ENCODE measurements around the gene NPR1. TPM values are rescaled to one million over a fixed set of nuclear protein-coding genes. Genes with fewer than 3 reads are reported as not detected.

Gene NPR1
- total and polyA plus RNA-seq, 4 donors = 2.8 to 15.8 (median 8.7) TPM

DNA sequence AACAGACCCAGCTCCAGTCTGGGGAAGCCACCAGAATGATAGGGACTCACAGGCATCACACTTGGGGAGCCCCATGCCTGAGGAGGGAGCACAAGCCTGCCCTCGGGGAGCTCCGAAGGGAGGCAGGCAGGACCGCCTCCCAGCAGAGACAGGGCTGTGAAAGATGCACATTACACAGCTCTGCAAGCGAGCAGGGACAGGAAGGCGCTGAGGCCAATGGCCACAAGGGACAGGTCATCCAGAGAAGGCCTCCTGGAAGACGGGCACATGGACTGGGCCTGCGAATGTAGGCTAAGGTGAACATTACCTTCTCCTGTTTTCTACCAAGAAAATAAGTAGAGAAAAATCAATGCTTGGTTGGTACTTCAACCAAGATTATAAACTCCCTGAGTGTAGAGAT is 4.2 kb downstream of the NPR1 start:
- peaks cover 8 to 21% (median 18%) of the 10 kb centered on the region in 4 donors for H3K4me1 ChIP-seq (ENCODE audit: control insufficient read depth in 4 of 4, insufficient read depth in 4 of 4, low read length in 3 of 4)
- no peak overlapping the region for H3K4me3 ChIP-seq (ENCODE audit: low read depth in 1 of 3, low read length in 3 of 3)
- no peak overlapping the region for H3K9ac ChIP-seq (ENCODE audit: low read depth in 1 of 2, low read length in 2 of 2)
- H3K27me3 ChIP-seq (ENCODE audit: control insufficient read depth in 4 of 4, insufficient read depth in 4 of 4, low read length in 3 of 4) = no peaks in the 10 kb centered on the region
- no peak for TF ChIP-seq RAD21 (IDR thresholded peaks at IDR 0.05)
- TF ChIP-seq, protein P1, sequence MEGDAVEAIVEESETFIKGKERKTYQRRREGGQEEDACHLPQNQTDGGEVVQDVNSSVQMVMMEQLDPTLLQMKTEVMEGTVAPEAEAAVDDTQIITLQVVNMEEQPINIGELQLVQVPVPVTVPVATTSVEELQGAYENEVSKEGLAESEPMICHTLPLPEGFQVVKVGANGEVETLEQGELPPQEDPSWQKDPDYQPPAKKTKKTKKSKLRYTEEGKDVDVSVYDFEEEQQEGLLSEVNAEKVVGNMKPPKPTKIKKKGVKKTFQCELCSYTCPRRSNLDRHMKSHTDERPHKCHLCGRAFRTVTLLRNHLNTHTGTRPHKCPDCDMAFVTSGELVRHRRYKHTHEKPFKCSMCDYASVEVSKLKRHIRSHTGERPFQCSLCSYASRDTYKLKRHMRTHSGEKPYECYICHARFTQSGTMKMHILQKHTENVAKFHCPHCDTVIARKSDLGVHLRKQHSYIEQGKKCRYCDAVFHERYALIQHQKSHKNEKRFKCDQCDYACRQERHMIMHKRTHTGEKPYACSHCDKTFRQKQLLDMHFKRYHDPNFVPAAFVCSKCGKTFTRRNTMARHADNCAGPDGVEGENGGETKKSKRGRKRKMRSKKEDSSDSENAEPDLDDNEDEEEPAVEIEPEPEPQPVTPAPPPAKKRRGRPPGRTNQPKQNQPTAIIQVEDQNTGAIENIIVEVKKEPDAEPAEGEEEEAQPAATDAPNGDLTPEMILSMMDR (IDR thresholded peaks at IDR 0.05; ENCODE audit: low read depth, low read length, missing input control) = no peak
- no peak for TF ChIP-seq TAF1 (conservative IDR thresholded peaks at IDR 0.05)
- no peak for TF ChIP-seq RXRA (IDR thresholded peaks at IDR 0.05)
- no peak for TF ChIP-seq GABPA (IDR thresholded peaks at IDR 0.05 in 1 of 2, conservative IDR thresholded peaks at IDR 0.05 in 1 of 2)
- no peak for TF ChIP-seq REST (IDR thresholded peaks at IDR 0.05)
- no peak for TF ChIP-seq JUND (IDR thresholded peaks at IDR 0.05)
- no peak for TF ChIP-seq FOXA1 (IDR thresholded peaks at IDR 0.05)
- TF ChIP-seq FOXA2 (IDR thresholded peaks at IDR 0.05) = no peak
- H3K9me3 ChIP-seq (ENCODE audit: control insufficient read depth in 4 of 4, low read length in 3 of 4) = no peaks in the 10 kb centered on the region
- H3K36me3 ChIP-seq (ENCODE audit: control insufficient read depth in 4 of 4, insufficient read depth in 3 of 4, low read depth in 1 of 4, low read length in 3 of 4) = no peaks in the 10 kb centered on the region
- no peak overlapping the region for H3K27ac ChIP-seq (ENCODE audit: low read depth in 1 of 2, low read length in 2 of 2)
- no peak for DNase-seq (ENCODE audit: low spot score)
- WGBS = 95% methylated on average over 7 of the region's 7 CpGs

DNA sequence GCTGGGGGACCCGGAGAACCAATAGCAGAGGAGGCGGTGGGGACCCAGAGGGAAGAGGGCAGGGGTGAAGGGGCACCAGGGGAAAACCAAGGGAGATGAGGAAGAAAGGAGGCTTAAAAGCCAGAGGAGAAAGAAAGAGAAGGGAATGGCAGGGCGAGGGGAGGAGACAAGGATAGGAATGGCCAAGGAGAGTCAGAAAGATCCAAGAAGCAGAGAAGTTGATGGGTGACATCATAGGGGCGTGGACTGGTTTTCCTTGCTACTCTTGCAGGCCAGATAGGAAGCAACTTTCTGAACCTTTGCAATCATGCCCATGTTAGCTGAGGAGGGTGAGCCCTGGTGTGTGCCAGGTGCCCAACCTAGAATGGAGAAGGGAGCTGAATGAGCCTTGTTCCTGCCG is 5.4 kb downstream of the NPR1 start:
- TF ChIP-seq RXRA (IDR thresholded peaks at IDR 0.05) (no peak), SP1 (IDR thresholded peaks at IDR 0.05) (no peak), HNF4G (IDR thresholded peaks at IDR 0.05) (no peak), ATF3 (IDR thresholded peaks at IDR 0.05) (no peak), JUND (IDR thresholded peaks at IDR 0.05) (no peak), FOXA1 (IDR thresholded peaks at IDR 0.05) (no peak), ZBTB33 (IDR thresholded peaks at IDR 0.05) (no peak), FOXA2 (IDR thresholded peaks at IDR 0.05) (no peak), REST (IDR thresholded peaks at IDR 0.05) (no peak), EGR1 (IDR thresholded peaks at IDR 0.05; ENCODE audit: low read depth in 2 of 2) (no peak), TAF1 (conservative IDR thresholded peaks at IDR 0.05) (no peak), GABPA (IDR thresholded peaks at IDR 0.05 in 1 of 2, conservative IDR thresholded peaks at IDR 0.05 in 1 of 2) (no peak)
- TF ChIP-seq, protein P1 (IDR thresholded peaks at IDR 0.05; ENCODE audit: low read depth, low read length, missing input control) = no peak
- H3K27ac ChIP-seq (ENCODE audit: low read depth in 1 of 2, low read length in 2 of 2) = no peak overlapping the region
- WGBS = 86% methylated on average over 5 of the region's 5 CpGs
- H3K36me3 ChIP-seq (ENCODE audit: control insufficient read depth in 4 of 4, insufficient read depth in 3 of 4, low read depth in 1 of 4, low read length in 3 of 4) = no peaks in the 10 kb centered on the region
- no peak overlapping the region for H3K4me3 ChIP-seq (ENCODE audit: low read depth in 1 of 3, low read length in 3 of 3)
- H3K27me3 ChIP-seq (ENCODE audit: control insufficient read depth in 4 of 4, insufficient read depth in 4 of 4, low read length in 3 of 4) = no peaks in the 10 kb centered on the region
- H3K9me3 ChIP-seq (ENCODE audit: control insufficient read depth in 4 of 4, low read length in 3 of 4) = no peaks in the 10 kb centered on the region
- no peak overlapping the region for H3K9ac ChIP-seq (ENCODE audit: low read depth in 1 of 2, low read length in 2 of 2)
- no peak for DNase-seq (ENCODE audit: low spot score)
- H3K4me1 ChIP-seq (ENCODE audit: control insufficient read depth in 4 of 4, insufficient read depth in 4 of 4, low read length in 3 of 4) = peaks cover 5 to 9% (median 7%) of the 10 kb centered on the region in 4 donors

Measured in liver (tissue), 9 donors.